ENCODE measurements around the gene MSH6.

MSH6 gene

DNA sequence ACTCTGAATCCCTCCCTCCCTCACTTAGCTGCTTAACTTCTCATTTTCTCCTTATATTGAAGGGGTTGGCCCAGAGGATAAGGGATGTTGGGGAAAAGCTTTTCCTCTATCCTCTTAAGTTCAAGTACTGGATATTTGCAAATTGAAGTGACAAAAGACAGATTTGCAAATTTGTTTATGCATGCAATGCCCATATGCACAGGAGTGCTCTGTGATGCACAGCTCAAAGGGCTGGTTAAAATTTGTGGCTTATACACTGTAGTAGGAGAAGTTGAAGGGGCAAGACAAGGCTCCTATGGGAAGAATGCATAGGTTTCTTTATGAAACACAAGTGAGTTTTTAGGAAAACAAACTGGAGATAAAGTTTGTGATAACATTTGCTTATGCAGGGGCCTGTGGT is 8.4 kb upstream of the MSH6 start:
- H3K9ac ChIP-seq = no peak overlapping the region
- 0 out of 22 replicates have a peak overlapping the region, but pooled peaks of 1 of the 11 experiments have one; percentile 43 for H3K4me2 ChIP-seq
- H3K27ac ChIP-seq = no peak overlapping the region
- peaks cover 20 to 63% (median 39%) of the 10 kb centered on the region in 10 experiments for H3K4me1 ChIP-seq
- H3K36me3 ChIP-seq = peaks cover 0 to 100% (median 72%) of the 10 kb centered on the region in 11 experiments; a peak in 19 of 22 replicates
- TF ChIP-seq Cebpa-rat (IDR thresholded peaks at IDR 0.05) = no peak
- peaks cover 0 to 15% (median 0%) of the 10 kb centered on the region in 11 experiments; a peak in 5 of 22 replicates for H3K9me3 ChIP-seq (replicated peaks in 1 of 11)
- no peak overlapping the region for H3K4me3 ChIP-seq
- H4K20me1 ChIP-seq = peaks cover 0 to 80% (median 22%) of the 10 kb centered on the region in 11 experiments; a peak in 14 of 22 replicates
- no peaks in the 10 kb centered on the region for H3K27me3 ChIP-seq

DNA sequence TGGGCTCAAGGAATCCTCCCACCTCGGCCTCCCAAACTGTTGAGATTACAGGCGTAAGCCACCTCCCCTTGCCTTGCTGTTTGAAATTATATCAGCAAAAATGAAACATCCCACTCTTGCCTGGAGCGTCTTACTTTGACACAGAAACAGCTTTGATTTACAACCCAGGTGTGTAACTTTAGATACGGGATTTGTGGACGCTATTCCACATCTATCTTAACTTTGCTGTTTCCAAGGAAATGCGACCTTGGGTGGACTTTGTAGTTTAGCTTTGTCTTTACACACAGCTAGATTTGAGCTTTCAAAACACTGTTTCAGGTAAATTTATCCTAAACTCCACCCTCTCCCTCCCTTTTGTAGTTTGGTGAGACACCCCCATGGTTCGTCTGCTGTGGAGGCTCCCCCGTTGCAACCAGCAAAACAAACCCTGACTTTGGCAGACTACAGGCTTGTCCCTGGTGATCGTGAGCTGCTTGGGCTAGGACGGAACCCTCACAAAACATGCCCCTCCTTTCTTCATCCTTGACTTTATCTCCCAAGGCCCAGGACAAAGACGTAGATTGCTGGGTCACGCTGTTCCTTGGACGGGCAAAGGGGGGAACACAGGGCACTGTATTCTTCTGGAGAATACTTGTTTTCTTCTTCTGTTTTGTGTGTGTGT is 5.5 kb upstream of the MSH6 start:
- H3K4me2 ChIP-seq = no peak overlapping the region
- TF ChIP-seq Cebpa-rat (IDR thresholded peaks at IDR 0.05) = no peak
- peaks cover 0 to 98% (median 22%) of the 10 kb centered on the region in 11 experiments; a peak in 14 of 22 replicates for H4K20me1 ChIP-seq
- no peak overlapping the region; a peak in 1 of 22 replicates for H3K9ac ChIP-seq
- H3K36me3 ChIP-seq = peaks cover 0 to 83% (median 48%) of the 10 kb centered on the region in 11 experiments; a peak in 17 of 22 replicates
- H3K27ac ChIP-seq = peak overlapping the region in 1 of 11 experiments; percentile 18; a peak in 1 of 22 replicates
- no peak overlapping the region for H3K4me3 ChIP-seq
- peaks cover 24 to 74% (median 50%) of the 10 kb centered on the region in 10 experiments for H3K4me1 ChIP-seq
- no peaks in the 10 kb centered on the region for H3K27me3 ChIP-seq
- no peaks in the 10 kb centered on the region for H3K9me3 ChIP-seq (replicated peaks in 1 of 11)

DNA sequence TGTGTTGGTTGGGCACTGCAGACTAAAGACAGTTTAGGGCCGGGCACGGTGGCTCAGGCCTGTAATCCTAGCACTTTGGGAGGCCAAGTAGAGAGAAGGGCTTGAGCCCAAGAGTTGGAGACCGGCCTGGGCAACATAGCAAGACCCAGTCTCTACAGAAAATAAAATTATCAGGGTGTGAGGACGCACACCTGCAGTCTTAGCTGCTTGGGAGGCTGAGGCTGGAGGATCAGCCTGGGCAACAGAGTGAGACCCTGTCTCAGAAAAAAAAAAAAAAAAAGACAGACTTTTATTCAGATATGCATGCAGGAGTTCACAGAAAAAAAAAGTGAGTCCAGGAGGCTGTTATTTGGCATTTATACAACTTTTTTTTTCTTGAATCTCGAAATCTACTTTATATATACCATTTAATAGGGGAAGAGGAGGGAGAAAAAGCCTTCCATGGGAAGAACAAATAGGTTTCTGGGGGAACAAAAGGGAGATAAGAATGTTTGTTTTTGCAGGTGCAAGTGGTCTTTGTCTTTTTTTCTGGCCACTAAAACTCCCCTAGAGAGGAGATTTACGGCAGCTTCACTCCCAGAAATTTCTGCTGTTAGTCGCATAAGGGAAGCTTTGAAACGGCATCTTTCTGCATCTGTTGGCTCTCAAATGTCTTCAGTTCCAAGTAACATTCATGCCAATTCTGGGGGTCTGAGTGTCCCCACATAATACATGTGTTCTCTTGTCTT is 4.1 kb upstream of the MSH6 start:
- TF ChIP-seq Cebpa-rat (IDR thresholded peaks at IDR 0.05) = no peak
- H3K36me3 ChIP-seq = peaks cover 0 to 68% (median 45%) of the 10 kb centered on the region in 11 experiments; a peak in 17 of 22 replicates
- no peaks in the 10 kb centered on the region for H3K27me3 ChIP-seq
- H3K9me3 ChIP-seq (replicated peaks in 1 of 11) = no peaks in the 10 kb centered on the region
- peaks cover under 1 to 90% (median 25%) of the 10 kb centered on the region in 11 experiments; a peak in 18 of 22 replicates for H4K20me1 ChIP-seq
- H3K4me1 ChIP-seq = peaks cover 24 to 65% (median 48%) of the 10 kb centered on the region in 10 experiments
- H3K9ac ChIP-seq = 0 out of 22 replicates have a peak overlapping the region, but pooled peaks of 1 of the 11 experiments have one; percentile 1
- H3K4me3 ChIP-seq = no peak overlapping the region
- peak overlapping the region in 1 of 11 experiments; percentile 87; a peak in 4 of 22 replicates for H3K4me2 ChIP-seq
- peak overlapping the region in 1 of 11 experiments; percentile 2; a peak in 1 of 22 replicates for H3K27ac ChIP-seq

DNA sequence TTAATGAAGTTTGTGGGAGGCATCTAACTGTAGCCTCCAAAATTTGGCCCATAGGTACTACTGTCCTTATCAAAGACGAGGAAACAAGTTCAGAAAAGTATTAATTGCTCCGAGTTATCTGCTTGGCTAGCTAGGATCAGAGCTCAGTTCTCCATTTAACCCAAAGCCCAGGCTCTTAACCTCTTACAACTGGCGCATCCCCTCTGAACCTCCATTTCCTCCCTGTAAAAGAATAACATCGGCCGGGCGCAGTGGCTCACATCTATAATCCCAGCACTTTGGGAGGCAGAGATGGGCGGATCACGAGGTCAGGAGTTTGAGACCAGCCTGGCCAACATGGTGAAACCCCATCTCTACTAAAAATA is 3.5 kb upstream of the MSH6 start:
- Histone ChIP-seq H3K27ac (peak overlapping the region in 1 of 11 experiments; percentile 2; a peak in 2 of 22 replicates), H3K27me3 (no peaks in the 10 kb centered on the region)

DNA sequence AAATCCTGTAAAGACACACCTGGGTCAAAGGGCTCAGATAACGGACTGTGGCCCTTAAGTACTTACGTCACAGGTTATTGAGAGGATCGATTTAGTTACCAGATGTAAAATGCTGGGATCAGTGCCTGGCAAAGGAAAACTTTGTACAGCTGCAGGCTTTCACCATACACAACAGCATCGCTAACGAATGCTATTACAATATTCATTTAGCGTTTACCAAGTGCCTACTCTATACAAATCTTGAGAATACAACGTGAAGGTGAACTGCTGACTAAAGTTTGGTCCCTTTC is 619 bp upstream of the MSH6 start:
- Histone ChIP-seq H3K36me3 (peaks cover 5 to 65% (median 49%) of the 10 kb centered on the region in 11 experiments; a peak in 20 of 22 replicates), H3K9me3 (replicated peaks in 1 of 11) (no peaks in the 10 kb centered on the region), H3K4me1 (peaks cover 46 to 72% (median 59%) of the 10 kb centered on the region in 10 experiments), H3K9ac (peak overlapping the region; percentile 85 to 96 (median 92)), H3K4me3 (peak overlapping the region; percentile 60 to 88 (median 73)), H3K27ac (peak overlapping the region; percentile 76 to 98 (median 92)), H4K20me1 (peaks cover 35 to 94% (median 42%) of the 10 kb centered on the region in 11 experiments), H3K27me3 (no peaks in the 10 kb centered on the region), H3K4me2 (peak overlapping the region; percentile 73 to 99 (median 91))
- no peak for TF ChIP-seq Cebpa-rat (IDR thresholded peaks at IDR 0.05)

More for the DNA sequence above, 3.5 kb upstream of the MSH6 start:
- peaks cover 6 to 93% (median 31%) of the 10 kb centered on the region in 11 experiments for H4K20me1 ChIP-seq
- no peak for TF ChIP-seq Cebpa-rat (IDR thresholded peaks at IDR 0.05)
- no peaks in the 10 kb centered on the region for H3K9me3 ChIP-seq (replicated peaks in 1 of 11)
- no peak overlapping the region for H3K4me3 ChIP-seq
- peak overlapping the region in 2 of 11 experiments; percentile 14 to 87; a peak in 5 of 22 replicates for H3K4me2 ChIP-seq
- H3K4me1 ChIP-seq = peaks cover 27 to 66% (median 50%) of the 10 kb centered on the region in 10 experiments
- peaks cover 0 to 65% (median 45%) of the 10 kb centered on the region in 11 experiments; a peak in 17 of 22 replicates for H3K36me3 ChIP-seq
- H3K9ac ChIP-seq = 0 out of 22 replicates have a peak overlapping the region, but pooled peaks of 1 of the 11 experiments have one; percentile 1

DNA sequence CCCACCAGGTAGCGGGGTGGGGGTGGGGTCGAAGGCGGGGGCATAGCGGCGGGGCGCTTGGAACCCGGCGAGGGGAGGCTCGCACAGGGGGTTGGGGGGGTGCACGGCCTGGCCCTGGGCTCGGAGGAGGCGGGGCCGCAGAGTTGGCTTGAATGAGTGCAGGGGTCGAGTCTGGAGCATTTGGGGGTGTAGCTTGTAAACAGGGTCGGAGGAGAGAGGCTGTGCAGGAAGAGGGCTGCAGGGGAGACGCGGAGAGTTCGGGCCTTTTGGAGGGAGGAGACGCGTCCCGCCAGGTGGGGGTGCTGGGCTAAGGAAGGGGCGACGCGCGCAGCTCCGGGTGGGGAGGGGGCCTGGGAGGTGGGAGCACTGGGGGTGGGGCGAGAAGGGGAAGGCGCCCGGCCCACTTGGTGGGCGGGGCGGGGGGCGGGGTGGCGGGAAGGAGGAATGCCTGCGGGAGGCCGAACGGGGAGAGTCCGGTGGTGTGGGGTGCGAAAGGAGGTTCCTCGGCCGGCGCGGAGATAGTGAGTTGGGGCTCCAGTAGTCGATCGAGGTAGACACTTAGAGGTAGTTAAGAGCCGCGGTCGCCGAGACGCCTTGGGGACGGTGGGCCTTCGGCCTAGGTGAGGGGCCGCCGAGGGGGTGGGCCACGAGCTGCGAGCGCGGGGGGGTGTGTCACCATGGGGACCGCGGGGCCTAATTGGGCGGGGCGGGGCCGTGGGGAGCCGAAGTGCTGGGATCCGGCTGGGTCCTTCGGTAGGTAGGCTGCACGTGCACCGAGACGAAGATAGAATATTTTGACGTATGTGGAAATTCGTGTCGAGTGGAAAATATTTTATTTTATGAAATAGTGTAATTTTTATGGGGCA is 774 bp downstream of the MSH6 start:
- H3K9ac ChIP-seq = peak overlapping the region; percentile 85 to 96 (median 92); a peak in 21 of 22 replicates
- TF ChIP-seq Cebpa-rat (IDR thresholded peaks at IDR 0.05) = no peak

DNA sequence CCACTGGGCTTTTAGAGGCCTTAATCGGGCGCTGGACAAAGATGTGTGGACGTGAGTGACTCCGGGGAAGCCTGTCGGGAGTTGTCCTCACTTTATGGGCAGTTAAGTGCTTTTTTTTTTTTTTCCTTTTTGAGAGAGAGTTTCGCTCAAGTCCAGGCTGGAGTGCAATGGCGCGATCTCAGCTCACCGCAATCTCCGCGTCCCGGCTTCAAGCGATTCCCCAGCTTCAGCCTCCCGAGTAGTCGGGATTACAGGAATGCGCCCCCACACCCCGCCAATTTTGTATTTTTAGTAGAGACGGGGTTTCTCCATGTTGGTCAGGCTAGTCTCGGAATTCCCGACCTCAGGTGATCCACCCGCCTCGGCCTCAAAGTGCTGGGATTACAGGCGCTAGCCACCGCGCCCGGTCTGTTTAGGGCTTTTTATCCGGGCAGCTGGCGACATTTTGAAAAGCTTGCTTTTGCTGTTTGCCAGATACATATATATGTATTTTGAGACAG is 1.5 kb downstream of the MSH6 start:
- Histone ChIP-seq H3K9me3 (replicated peaks in 1 of 11) (no peaks in the 10 kb centered on the region), H3K4me2 (peak overlapping the region; percentile 83 to 97 (median 95)), H3K27ac (peak overlapping the region in 9 of 11 experiments; percentile 9 to 65 (median 32); a peak in 11 of 22 replicates), H3K4me1 (peaks cover 51 to 67% (median 62%) of the 10 kb centered on the region in 10 experiments), H4K20me1 (peaks cover 56 to 96% (median 62%) of the 10 kb centered on the region in 11 experiments), H3K36me3 (peaks cover 5 to 65% (median 48%) of the 10 kb centered on the region in 11 experiments; a peak in 20 of 22 replicates), H3K4me3 (peak overlapping the region; percentile 60 to 88 (median 73)), H3K9ac (peak overlapping the region; percentile 62 to 96 (median 92); a peak in 20 of 22 replicates), H3K27me3 (no peaks in the 10 kb centered on the region)
- no peak for TF ChIP-seq Cebpa-rat (IDR thresholded peaks at IDR 0.05)

More for the DNA sequence above, 774 bp downstream of the MSH6 start:
- Histone ChIP-seq H4K20me1 (peaks cover 49 to 95% (median 56%) of the 10 kb centered on the region in 11 experiments), H3K4me1 (peaks cover 51 to 73% (median 63%) of the 10 kb centered on the region in 10 experiments), H3K27ac (peak overlapping the region in 10 of 11 experiments; percentile 85 to 98 (median 93); a peak in 20 of 22 replicates), H3K36me3 (peaks cover 5 to 65% (median 48%) of the 10 kb centered on the region in 11 experiments; a peak in 20 of 22 replicates), H3K27me3 (no peaks in the 10 kb centered on the region), H3K4me3 (peak overlapping the region; percentile 60 to 88 (median 73)), H3K4me2 (peak overlapping the region; percentile 86 to 99 (median 95)), H3K9me3 (replicated peaks in 1 of 11) (no peaks in the 10 kb centered on the region)
